GM12891 (cell line): ENCODE data around the gene GPS1.

Experiments
- POLR2AphosphoS5 ChIP-seq: IDR thresholded peaks from 2 replicates; pipeline ENCODE4 v1.6.1; 2011; ENCODE audit warnings: low read depth, low read length, control low read depth
- SPI1 ChIP-seq: IDR thresholded peaks from 2 replicates; pipeline ENCODE4 v1.6.1; 2011; ENCODE audit warnings: low read depth, low read length, control low read depth

DNA sequence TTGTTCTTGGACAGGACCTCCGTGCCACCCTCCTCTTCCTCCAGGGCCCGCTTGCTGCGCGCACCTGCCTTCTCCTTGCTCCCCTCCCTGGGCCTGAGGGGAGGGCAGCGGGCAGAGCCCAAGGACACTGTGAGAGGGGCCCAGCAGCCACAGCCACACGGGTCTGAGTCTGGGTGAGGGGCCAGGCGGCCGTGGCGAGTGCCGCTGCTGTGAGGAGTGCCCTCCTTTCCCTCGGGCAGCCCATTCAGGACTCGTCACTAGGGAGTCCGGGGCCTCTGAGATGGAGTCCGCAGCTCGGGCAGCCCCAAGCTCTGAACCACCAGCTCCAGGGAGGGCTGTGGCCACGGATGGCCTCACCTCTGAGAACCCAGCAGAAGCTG lies 8.3 kb downstream of the GPS1 start:
- TF ChIP-seq POLR2AphosphoS5 (no peak), SPI1 (no peak)
